ENCODE data around the gene NMNAT3. TPM values are rescaled to one million over a fixed set of nuclear protein-coding genes. Genes with fewer than 3 reads are reported as not detected.

NMNAT3 gene
- total RNA-seq, 1 experiment from 2014 or later = 1.3 TPM

GRCh38 chr3:139546772-139547171, 131.0 kb downstream of the NMNAT3 start:
- H4K20me1 ChIP-seq (ENCODE audit: control insufficient read depth, insufficient read depth, insufficient read length) = no peaks in the 10 kb centered on the region
- H3K27me3 Mint-ChIP-seq (ENCODE audit: low read depth) = peaks cover 14% of the 10 kb centered on the region
- no peak overlapping the region for H3K27ac ChIP-seq (ENCODE audit: insufficient read length, low read depth, low read length)
- no peak overlapping the region for H3K4ac ChIP-seq (ENCODE audit: low read depth, low read length)
- H3K27ac Mint-ChIP-seq = no peak overlapping the region
- H3K36me3 Mint-ChIP-seq (ENCODE audit: insufficient read depth in 1 of 3, low read depth in 3 of 3) = no peaks in the 10 kb centered on the region; a peak in 2 of 7 replicates
- no peak overlapping the region for H2BK15ac ChIP-seq (ENCODE audit: low read depth, low read length)
- H4K5ac ChIP-seq (ENCODE audit: insufficient read length, low read depth, low read length) = no peak overlapping the region
- no peak overlapping the region for H2BK5ac ChIP-seq (ENCODE audit: insufficient read length, low read length)
- H3T11ph ChIP-seq (ENCODE audit: low read length) = no peak overlapping the region
- no peaks in the 10 kb centered on the region for H3K79me2 ChIP-seq (ENCODE audit: insufficient read depth, low read length)
- H3K4me1 Mint-ChIP-seq = peaks cover 13 to 16% of the 10 kb centered on the region in 2 experiments
- no peak overlapping the region for H4K91ac ChIP-seq (ENCODE audit: insufficient read length, low read depth, low read length)
- 0 out of 3 replicates have a peak, but pooled peaks have one; percentile 9 for TF ChIP-seq CTCF (conservative IDR thresholded peaks at IDR 0.05)
- DNase-seq = no peak
- H3K4me2 ChIP-seq (ENCODE audit: insufficient read depth, insufficient read length, low read length) = no peak overlapping the region
- H3K23me2 ChIP-seq (ENCODE audit: insufficient read length, low read depth, low read length, poor library complexity, severe bottlenecking) = no peaks in the 10 kb centered on the region
- H4K8ac ChIP-seq (replicated peaks; ENCODE audit: insufficient read length, low read depth, low read length) = no peak overlapping the region
- H3K4me3 Mint-ChIP-seq = no peak overlapping the region
- no peak overlapping the region for H3K9ac ChIP-seq (ENCODE audit: extremely low read depth, insufficient read length, low read length)
- no peak overlapping the region for H3K18ac ChIP-seq (ENCODE audit: insufficient read length, low read depth, low read length)
- peaks cover 4% of the 10 kb centered on the region; the same call in 1 of the 2 replicates for H3K4me1 ChIP-seq (ENCODE audit: insufficient read depth, low read length)
- H2AK5ac ChIP-seq (ENCODE audit: insufficient read length, low read length) = no peak overlapping the region
- H3K23ac ChIP-seq (ENCODE audit: insufficient read length, low read depth, low read length) = no peak overlapping the region
- WGBS (ENCODE audit: extremely low coverage, insufficient read length, low lambda C conversion rate) = no CpG with 5 or more reads among the region's 3 CpGs
- H2BK20ac ChIP-seq (ENCODE audit: low read depth, low read length, poor library complexity, severe bottlenecking) = no peak overlapping the region
- H3K27me3 ChIP-seq (ENCODE audit: insufficient read depth, low read length) = 0 out of 2 replicates have a peak, but pooled peaks cover under 1% of the 10 kb centered on the region
- H3K9me3 Mint-ChIP-seq = peaks cover 2 to 4% of the 10 kb centered on the region in 2 experiments; a peak in 2 of 5 replicates
- H3K79me1 ChIP-seq (ENCODE audit: insufficient read depth, low read depth, low read length, poor library complexity, severe bottlenecking) = no peaks in the 10 kb centered on the region
- no peak overlapping the region for H2BK120ac ChIP-seq (ENCODE audit: low read depth, low read length, poor library complexity, severe bottlenecking)
- H2AFZ ChIP-seq (ENCODE audit: low read length) = no peak overlapping the region
- H3K56ac ChIP-seq (ENCODE audit: insufficient read length, low read depth, low read length) = no peak overlapping the region
- H3K14ac ChIP-seq (ENCODE audit: insufficient read depth, low read length) = no peak overlapping the region
- H2BK12ac ChIP-seq (ENCODE audit: insufficient read length, low read depth, low read length) = no peak overlapping the region
- no peaks in the 10 kb centered on the region for H3K9me3 ChIP-seq (ENCODE audit: control insufficient read depth, low read depth, low read length)
